Measurements from ENCODE around the gene CASD1. TPM values are rescaled to one million over a fixed set of nuclear protein-coding genes. Genes with fewer than 3 reads are reported as not detected.

CASD1 gene
- total RNA-seq, 4 donors from 2014 or later = 5.4 to 9.9 (median 8.0) TPM

- DNase-seq (ENCODE audit: low spot score in 2 of 2) = no peak
- TF ChIP-seq POLR2A (IDR thresholded peaks at IDR 0.05) (no peak), CTCF (IDR thresholded peaks at IDR 0.05) (no peak)
- H3K4me3 ChIP-seq (ENCODE audit: low read depth, poor library complexity, severe bottlenecking) = no peak overlapping the region
- WGBS, 2 donors = 100% methylated on average over 1 of the region's 1 CpG
- intact Hi-C loops (cut with DNase I; ENCODE audit: low total_unique reads) = no loop called here
Measured at GRCh38 chr7:94577357-94577756, 67.7 kb downstream of the CASD1 start.

- no peak for DNase-seq (ENCODE audit: low spot score in 2 of 2)
- intact Hi-C loops (cut with DNase I; ENCODE audit: low total_unique reads) = no loop called here
- TF ChIP-seq POLR2A (IDR thresholded peaks at IDR 0.05) (no peak), CTCF (IDR thresholded peaks at IDR 0.05) (no peak)
- no peak overlapping the region for H3K4me3 ChIP-seq (ENCODE audit: low read depth, poor library complexity, severe bottlenecking)
Measured at GRCh38 chr7:94578614-94579013, 69.0 kb downstream of the CASD1 start.

GRCh38 chr7:94579470-94579869 lies 69.9 kb downstream of the CASD1 start:
- 95% methylated on average over 2 of the region's 2 CpGs for WGBS, 2 donors
- TF ChIP-seq CTCF (IDR thresholded peaks at IDR 0.05) (no peak), POLR2A (IDR thresholded peaks at IDR 0.05) (no peak)
- intact Hi-C loops (cut with DNase I; ENCODE audit: low total_unique reads) = no loop called here
- no peak overlapping the region for H3K4me3 ChIP-seq (ENCODE audit: low read depth, poor library complexity, severe bottlenecking)
- no peak for DNase-seq (ENCODE audit: low spot score in 2 of 2)

GRCh38 chr7:94580601-94581000 lies 71.0 kb downstream of the CASD1 start:
- intact Hi-C loops (cut with DNase I; ENCODE audit: low total_unique reads) = no loop called here
- TF ChIP-seq POLR2A (IDR thresholded peaks at IDR 0.05) (no peak), CTCF (IDR thresholded peaks at IDR 0.05) (no peak)
- 74 to 82% methylated on average over 1 of the region's 1 CpG for WGBS, 2 donors
- no peak for DNase-seq (ENCODE audit: low spot score in 2 of 2)
- no peak overlapping the region for H3K4me3 ChIP-seq (ENCODE audit: low read depth, poor library complexity, severe bottlenecking)

GRCh38 chr7:94584113-94584512 lies 74.5 kb downstream of the CASD1 start:
- intact Hi-C loops (cut with DNase I; ENCODE audit: low total_unique reads) = no loop called here
- TF ChIP-seq CTCF (IDR thresholded peaks at IDR 0.05) (no peak), POLR2A (IDR thresholded peaks at IDR 0.05) (no peak)
- 83 to 95% methylated on average over 1 of the region's 1 CpG for WGBS, 2 donors
- DNase-seq (ENCODE audit: low spot score in 2 of 2) = no peak
- H3K4me3 ChIP-seq (ENCODE audit: low read depth, poor library complexity, severe bottlenecking) = no peak overlapping the region

- intact Hi-C loops (cut with DNase I; ENCODE audit: low total_unique reads) = no loop called here
- 83% methylated on average over 2 of the region's 2 CpGs for WGBS, 2 donors
Measured at GRCh38 chr7:94588075-94588474, 78.5 kb downstream of the CASD1 start.

More at GRCh38 chr7:94588075-94588474, 78.5 kb downstream of the CASD1 start:
- TF ChIP-seq CTCF (IDR thresholded peaks at IDR 0.05) (no peak), POLR2A (IDR thresholded peaks at IDR 0.05) (no peak)
- no peak overlapping the region for H3K4me3 ChIP-seq (ENCODE audit: low read depth, poor library complexity, severe bottlenecking)
- DNase-seq (ENCODE audit: low spot score in 2 of 2) = no peak

All from lower leg skin (tissue), 4 donors.